Kidney epithelial cell (primary cell): ENCODE measurements around the gene PPP1R1A. TPM values are rescaled to one million over a fixed set of nuclear protein-coding genes. Genes with fewer than 3 reads are reported as not detected.

Source experiments
- DNase-seq: peaks from one replicate; pipeline ENCODE4 v3.0.0-alpha.2; 2010; ENCODE audit warnings: low read depth
- H3K27me3 ChIP-seq: 2 replicates; pipeline ENCODE4 v1.6.0; 2011; ENCODE audit warnings: low read length; ENCODE audit not compliant: control insufficient read depth, insufficient read depth
- H3K36me3 ChIP-seq: 2 replicates; pipeline ENCODE4 v1.5.1; 2011; ENCODE audit warnings: low read length; ENCODE audit not compliant: control insufficient read depth, insufficient read depth
- H3K4me3 ChIP-seq: 2 replicates; pipeline ENCODE4 v1.5.1; 2011; ENCODE audit warnings: low read depth, mild to moderate bottlenecking, control low read depth, low read length
- total RNA-seq: library from RNA; depleted of rRNA; stranded (reverse); fragments of >200 nt; gene quantifications from 2 replicates; pipeline ENCODE4 v1.2.3, GENCODE V29; 2015
- TF ChIP-seq, protein P1 (sequence below): IDR thresholded peaks from 2 replicates; pipeline ENCODE4 v1.5.1; 2011; ENCODE audit warnings: mild to moderate bottlenecking, moderate library complexity, low read length, control low read depth, inconsistent platforms; ENCODE audit not compliant: insufficient read depth, poor library complexity, severe bottlenecking

The PPP1R1A gene
- total RNA-seq, 1 donor from 2014 or later: 2.4 TPM

DNA sequence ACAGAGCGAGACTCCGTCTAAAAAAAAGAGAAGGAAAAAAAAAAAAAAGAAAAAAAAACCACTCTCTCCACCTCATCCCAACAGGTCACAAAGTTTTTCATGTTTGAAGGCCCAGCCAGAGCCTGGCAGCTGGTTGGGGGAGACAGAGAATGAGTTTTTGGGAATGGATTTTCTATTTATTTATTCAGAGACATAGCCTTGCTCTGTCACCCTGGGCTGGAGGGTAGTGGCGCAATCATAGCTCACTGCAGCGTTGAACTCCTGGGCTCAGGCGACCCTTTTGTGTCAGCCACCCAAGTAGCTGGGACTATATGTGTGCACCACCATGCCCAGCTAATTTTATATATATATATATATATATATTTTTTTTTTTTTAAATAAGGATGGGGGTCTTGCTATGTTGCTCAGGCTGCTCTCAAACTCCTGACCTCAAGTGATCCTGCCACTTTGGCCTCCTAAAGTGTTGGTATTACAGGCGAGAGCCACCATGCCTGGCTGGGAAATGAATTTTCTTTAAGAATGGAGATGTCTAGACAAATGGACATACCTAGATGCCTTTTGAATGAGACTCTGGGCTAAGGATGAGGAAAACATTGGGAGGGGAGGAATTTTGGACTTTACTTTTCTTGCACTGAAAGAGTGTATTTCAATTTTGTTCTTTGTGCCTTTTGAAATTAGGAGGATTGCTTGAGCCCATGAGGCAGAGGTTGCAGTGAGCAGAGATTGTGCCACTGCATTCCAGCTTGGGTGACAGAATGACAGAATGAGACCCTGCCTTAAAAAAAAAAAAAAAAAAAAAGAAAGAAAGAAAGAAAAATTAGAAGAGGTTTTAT lies 16.9 kb upstream of the PPP1R1A start:
- DNase-seq: no peak

DNA sequence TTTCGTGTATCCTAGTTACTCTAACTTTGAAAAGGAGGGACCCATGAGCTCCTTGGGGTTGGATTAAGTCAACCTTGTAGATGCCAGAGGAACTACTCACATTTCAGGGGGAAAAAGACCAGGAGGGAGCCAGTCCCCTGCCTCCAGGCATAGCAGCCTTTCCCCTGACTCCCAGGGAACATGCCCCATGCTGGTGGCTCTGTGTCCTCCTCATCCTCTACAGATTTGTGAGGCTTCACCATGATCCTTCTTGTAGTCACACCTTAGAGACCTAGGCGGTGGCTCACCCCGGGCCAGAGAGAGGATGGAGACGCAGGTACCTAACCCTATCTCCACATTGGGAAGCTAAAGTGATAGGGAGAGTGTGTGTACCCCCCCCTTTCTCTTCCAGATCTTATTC lies 16.0 kb upstream of the PPP1R1A start:
- TF ChIP-seq, protein P1, sequence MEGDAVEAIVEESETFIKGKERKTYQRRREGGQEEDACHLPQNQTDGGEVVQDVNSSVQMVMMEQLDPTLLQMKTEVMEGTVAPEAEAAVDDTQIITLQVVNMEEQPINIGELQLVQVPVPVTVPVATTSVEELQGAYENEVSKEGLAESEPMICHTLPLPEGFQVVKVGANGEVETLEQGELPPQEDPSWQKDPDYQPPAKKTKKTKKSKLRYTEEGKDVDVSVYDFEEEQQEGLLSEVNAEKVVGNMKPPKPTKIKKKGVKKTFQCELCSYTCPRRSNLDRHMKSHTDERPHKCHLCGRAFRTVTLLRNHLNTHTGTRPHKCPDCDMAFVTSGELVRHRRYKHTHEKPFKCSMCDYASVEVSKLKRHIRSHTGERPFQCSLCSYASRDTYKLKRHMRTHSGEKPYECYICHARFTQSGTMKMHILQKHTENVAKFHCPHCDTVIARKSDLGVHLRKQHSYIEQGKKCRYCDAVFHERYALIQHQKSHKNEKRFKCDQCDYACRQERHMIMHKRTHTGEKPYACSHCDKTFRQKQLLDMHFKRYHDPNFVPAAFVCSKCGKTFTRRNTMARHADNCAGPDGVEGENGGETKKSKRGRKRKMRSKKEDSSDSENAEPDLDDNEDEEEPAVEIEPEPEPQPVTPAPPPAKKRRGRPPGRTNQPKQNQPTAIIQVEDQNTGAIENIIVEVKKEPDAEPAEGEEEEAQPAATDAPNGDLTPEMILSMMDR: no peak
- Histone ChIP-seq H3K4me3 (no peak overlapping the region), H3K27me3 (peaks cover 6% of the 10 kb centered on the region), H3K36me3 (no peaks in the 10 kb centered on the region)
- DNase-seq: no peak

More for the DNA sequence above, 16.9 kb upstream of the PPP1R1A start:
- TF ChIP-seq, protein P1: no peak
- H3K4me3 ChIP-seq: no peak overlapping the region
- peaks cover 8% of the 10 kb centered on the region for H3K27me3 ChIP-seq
- no peaks in the 10 kb centered on the region for H3K36me3 ChIP-seq

DNA sequence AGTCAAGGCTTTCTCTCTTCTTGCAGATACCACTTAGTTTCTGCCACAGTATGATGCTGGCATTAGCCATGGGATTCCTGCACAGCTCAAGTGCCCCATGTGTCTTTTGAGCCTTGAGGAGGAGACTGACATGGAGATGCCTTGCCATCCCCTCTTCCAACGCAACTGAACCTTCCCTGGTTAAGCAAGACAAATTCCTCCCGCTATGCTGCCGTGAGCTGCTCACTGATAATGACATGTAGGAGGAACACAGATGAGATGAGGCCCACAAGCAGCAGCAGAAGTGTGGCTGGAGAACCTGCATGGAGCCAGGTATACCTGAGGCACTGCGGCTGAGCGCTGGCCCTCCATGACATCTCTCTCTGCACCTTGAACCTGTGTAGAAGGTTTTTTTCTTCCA lies 15.4 kb upstream of the PPP1R1A start:
- TF ChIP-seq, protein P1: no peak
- no peak for DNase-seq
- no peak overlapping the region for H3K4me3 ChIP-seq
- H3K36me3 ChIP-seq: no peaks in the 10 kb centered on the region
- H3K27me3 ChIP-seq: peaks cover 3% of the 10 kb centered on the region

DNA sequence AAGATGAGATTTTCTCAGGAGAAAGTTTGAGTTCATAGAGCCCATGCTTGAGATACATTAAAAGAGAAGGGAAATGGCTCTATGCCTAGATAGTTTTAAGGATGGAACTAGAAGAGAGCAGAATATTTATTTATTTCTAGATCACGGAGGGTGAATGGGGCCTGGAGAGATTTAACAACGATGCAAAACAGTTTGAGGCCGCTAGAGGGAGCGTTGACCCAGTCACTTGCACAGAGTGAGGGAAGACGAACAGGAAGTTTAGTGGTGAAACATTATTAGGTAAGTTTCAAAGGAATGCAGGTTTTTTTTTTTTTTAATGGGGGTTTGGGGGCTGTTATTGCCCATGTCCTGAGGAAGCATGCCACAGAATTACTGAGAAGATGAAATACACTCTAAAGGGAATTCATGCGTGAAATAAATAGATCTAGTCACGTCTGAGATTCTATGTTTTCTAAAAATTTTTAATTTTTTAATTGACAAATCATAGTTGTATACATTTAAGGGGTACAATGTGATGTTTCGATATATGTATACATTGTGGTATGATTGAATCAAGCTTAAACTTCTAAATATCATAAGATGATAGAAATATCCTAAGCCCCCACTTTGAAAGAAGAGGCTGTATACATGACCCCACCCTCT lies 14.8 kb upstream of the PPP1R1A start:
- Histone ChIP-seq H3K27me3 (peaks cover 3% of the 10 kb centered on the region), H3K36me3 (no peaks in the 10 kb centered on the region), H3K4me3 (no peak overlapping the region)
- DNase-seq: no peak
- TF ChIP-seq, protein P1: peak; percentile 80

DNA sequence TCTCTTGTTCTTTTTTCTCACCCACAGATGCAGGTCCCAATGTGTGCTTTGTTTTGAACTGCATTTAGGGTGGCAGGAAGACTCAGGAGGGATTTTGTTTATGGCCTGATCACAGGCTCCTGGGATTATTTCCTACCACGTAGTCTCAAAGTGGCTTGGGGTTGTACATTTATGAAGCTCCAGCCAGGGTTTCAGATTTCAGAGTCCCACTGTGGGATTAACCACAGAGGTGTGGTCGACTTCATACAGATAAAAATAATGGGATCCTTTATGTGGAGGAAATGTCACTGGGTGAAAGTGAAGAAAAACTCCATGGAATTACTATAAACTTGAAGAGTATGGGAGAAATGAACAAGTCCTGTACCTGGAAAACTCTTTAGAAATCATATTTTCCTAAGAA lies 14.2 kb upstream of the PPP1R1A start:
- no peak for DNase-seq
- H3K27me3 ChIP-seq: no peaks in the 10 kb centered on the region
- TF ChIP-seq, protein P1: no peak
- no peak overlapping the region for H3K4me3 ChIP-seq
- no peaks in the 10 kb centered on the region for H3K36me3 ChIP-seq
